Astrocyte of the cerebellum (primary cell): Measurements from ENCODE around the gene TMEM41B.

Source experiments
- DNase-seq: peaks from one replicate; pipeline ENCODE4 v3.0.0-alpha.2; 2011; ENCODE audit warnings: low read depth
- H3K4me3 ChIP-seq: 2 replicates; pipeline ENCODE4 v1.5.1; 2011; ENCODE audit warnings: mild to moderate bottlenecking, low read depth, low read length, moderate library complexity
- in situ Hi-C: cut with HindIII; loops from 2 replicates; pipeline ENCODE4 v1.10.0; 2017; ENCODE audit warnings: low sequenced_read_pairs
- TF ChIP-seq, protein P1 (sequence below): IDR thresholded peaks from 2 replicates; pipeline ENCODE4 v1.5.1; 2012; ENCODE audit warnings: low read length, low read depth, moderate library complexity, mild to moderate bottlenecking; ENCODE audit errors: missing control alignments

TMEM41B gene

DNA sequence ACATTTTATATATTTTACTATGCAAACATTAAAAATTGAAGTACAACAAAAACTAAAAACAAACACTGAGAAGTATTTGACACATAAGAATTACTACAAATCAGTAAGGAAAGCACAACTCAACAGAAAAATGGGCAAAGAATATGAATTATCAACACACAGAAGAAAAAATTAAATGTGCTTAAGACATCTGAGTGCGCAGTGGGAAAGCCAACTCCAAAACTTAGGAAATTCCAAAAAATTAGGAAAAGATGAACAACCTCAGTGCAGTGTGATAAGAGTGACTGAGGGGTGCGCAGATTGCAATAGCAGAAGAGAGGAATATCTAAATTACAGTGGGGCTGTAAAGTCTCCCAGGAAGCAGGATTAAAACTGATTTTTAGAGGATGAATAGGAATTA lies 1.9 kb upstream of the TMEM41B start:
- TF ChIP-seq, protein P1, sequence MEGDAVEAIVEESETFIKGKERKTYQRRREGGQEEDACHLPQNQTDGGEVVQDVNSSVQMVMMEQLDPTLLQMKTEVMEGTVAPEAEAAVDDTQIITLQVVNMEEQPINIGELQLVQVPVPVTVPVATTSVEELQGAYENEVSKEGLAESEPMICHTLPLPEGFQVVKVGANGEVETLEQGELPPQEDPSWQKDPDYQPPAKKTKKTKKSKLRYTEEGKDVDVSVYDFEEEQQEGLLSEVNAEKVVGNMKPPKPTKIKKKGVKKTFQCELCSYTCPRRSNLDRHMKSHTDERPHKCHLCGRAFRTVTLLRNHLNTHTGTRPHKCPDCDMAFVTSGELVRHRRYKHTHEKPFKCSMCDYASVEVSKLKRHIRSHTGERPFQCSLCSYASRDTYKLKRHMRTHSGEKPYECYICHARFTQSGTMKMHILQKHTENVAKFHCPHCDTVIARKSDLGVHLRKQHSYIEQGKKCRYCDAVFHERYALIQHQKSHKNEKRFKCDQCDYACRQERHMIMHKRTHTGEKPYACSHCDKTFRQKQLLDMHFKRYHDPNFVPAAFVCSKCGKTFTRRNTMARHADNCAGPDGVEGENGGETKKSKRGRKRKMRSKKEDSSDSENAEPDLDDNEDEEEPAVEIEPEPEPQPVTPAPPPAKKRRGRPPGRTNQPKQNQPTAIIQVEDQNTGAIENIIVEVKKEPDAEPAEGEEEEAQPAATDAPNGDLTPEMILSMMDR = no peak
- in situ Hi-C loops = no loop called here
- DNase-seq = no peak
- H3K4me3 ChIP-seq = no peak overlapping the region

DNA sequence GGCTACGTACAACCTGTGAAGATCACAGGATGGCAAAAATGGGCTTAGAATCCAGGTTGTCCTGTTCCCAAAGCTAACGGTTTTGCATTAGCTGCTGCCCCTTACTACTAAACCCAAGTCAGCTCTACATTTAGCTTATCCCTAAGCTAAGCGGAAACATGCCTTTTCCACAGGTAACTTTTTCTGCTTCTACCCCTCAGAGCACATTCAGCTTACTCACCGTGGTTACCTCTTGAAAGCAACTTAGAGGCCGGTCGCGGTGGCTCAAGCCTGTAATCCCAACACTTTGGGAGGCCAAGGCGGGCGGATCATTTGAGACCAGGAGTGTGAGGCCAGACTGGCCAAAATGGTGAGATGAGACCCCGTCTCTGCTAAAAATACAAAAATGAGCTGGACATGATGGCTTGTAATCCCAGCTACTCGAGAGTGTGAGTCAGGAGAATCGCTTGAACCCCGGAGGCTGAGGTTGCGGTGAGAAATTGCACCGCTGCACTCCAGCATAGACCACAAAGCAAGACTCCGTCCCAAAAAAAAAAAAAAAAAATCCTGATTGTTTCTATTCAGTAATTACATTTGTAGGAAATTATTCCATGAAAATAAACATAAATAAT lies 790 bp upstream of the TMEM41B start:
- TF ChIP-seq, protein P1 = no peak
- in situ Hi-C loops = no loop called here
- peak overlapping the region; percentile 80 for H3K4me3 ChIP-seq
- DNase-seq = no peak

DNA sequence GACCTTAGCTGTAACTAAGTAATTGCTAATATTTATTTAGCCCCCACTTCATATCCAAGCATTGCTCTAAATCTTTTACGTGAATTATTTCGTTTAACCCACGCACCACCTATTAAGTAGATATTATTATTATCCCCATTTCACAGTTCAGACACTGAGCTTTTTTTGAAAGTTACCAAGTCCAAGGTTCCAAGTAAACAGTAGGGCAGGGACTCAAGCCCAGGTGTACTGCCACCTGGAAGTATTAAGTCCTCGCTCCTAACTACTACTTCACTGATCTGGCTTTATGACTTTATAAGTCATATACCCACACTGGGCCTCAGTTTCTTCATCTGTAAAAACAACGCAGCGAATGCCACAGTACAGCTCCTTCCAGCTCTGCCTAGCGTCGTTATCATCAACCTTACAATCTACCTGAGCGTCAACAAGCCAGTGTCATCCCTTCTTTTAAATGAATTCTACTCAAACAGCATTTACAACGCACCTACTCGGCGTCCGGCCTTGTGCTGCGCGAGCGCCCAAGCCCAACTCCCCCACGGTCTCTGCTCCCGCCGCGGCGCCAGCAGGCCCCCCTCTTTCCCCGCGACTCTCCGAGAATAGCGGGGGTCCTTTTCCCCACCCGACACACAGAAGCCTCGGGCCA lies 624 bp downstream of the TMEM41B start:
- H3K4me3 ChIP-seq = peak overlapping the region; percentile 80
- no peak for DNase-seq
- in situ Hi-C loops = no loop called here
- TF ChIP-seq, protein P1 = no peak

DNA sequence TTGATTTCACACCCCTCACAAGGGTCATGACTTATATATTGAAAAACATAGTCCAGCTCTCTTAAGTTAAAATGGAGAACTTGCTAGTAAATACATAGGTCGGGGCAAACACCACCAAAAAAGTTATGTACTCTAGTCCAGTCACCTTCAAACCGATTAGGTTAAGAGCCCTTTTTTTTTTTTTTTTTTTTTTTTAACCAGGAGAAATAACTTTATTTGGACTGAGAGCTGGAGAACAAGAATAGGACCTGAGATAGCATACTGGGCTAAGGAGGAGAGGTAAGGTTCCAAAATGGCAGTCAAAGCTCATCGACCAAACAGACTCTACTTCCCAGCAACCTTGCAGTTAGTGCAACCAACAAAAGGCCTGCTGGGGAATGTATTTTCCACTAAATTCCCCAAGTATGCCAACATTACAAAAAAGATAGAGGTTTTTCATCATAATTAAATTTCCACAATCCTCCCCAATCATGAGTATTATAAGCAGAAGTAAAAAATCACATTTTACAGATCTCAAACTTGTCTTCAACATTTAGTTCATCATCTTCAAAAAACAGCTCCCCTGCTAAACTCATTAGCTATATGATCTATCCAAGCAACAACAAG lies 3.8 kb downstream of the TMEM41B start:
- in situ Hi-C loops = no loop called here
- no peak for DNase-seq
- TF ChIP-seq, protein P1 = no peak
- H3K4me3 ChIP-seq = no peak overlapping the region

DNA sequence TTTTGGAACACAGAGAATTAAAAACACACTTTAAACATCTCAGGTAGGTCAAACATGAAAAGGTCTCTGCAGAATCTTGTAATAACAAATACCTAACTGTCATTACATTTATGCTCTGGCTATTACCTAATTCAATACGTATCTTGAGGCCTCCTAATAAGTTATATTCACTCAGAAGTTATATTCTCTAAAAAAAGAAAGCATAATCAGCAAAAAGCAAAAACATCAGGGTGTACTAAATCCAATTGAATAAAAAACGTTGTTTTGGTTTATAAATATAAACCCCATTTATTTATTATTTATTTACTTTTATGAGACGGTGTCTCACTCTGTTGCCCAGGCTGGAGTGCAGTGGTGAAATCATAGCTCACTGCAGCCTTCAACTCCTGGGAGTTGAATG lies 10.2 kb downstream of the TMEM41B start:
- TF ChIP-seq, protein P1 = no peak
- no peak for DNase-seq
- no peak overlapping the region for H3K4me3 ChIP-seq
- in situ Hi-C loops = no loop called here

DNA sequence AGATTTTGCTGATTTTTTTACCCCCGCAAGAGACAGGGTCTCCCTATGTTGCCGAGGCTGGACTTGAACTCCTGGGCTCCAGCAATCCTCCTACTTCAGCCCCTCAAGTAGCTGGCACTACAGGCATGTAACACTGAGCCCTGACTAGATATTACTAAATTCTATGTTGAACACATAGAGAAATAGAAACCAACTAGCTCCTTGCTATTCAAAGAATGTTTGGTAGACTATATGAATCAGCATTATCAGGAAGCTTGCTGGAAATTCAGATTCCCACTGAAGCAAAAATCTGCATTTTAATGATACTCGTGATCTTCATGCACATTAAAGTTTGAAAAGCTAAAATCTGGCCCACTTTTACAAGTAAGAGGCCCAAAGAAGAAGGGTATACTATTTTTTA lies 11.9 kb downstream of the TMEM41B start:
- in situ Hi-C loops = no loop called here
- H3K4me3 ChIP-seq = no peak overlapping the region
- DNase-seq = no peak
- TF ChIP-seq, protein P1 = no peak
